MM.1S (cell line): ENCODE results near the gene VPS25.

ENCODE experiments used
- DNase-seq: peaks from one replicate; pipeline ENCODE4 v3.0.0-alpha.2; 2015
- H2AFZ ChIP-seq: fragments of 300-600 bp; sonication (generic); 2 replicates; pipeline ENCODE4 v1.6.0; 2016; ENCODE audit warnings: antibody characterized with exemption, low read length
- H3F3A ChIP-seq: fragments of 300-600 bp; sonication (generic); 2 replicates; pipeline ENCODE4 v1.6.1; 2016; ENCODE audit warnings: mild to moderate bottlenecking, antibody characterized with exemption, low read length, moderate library complexity, mixed read lengths; ENCODE audit not compliant: insufficient read depth
- H3K27ac ChIP-seq: fragments of 300-600 bp; sonication (generic); 2 replicates; pipeline ENCODE4 v1.5.1; 2016; ENCODE audit warnings: mild to moderate bottlenecking, low read length
- H3K27me3 ChIP-seq: fragments of 300-600 bp; sonication (generic); replicated peaks from 2 replicates; pipeline ENCODE4 v1.6.0; 2016; ENCODE audit warnings: low read length; ENCODE audit not compliant: insufficient read depth
- H3K36me3 ChIP-seq: fragments of 300-600 bp; sonication (generic); replicated peaks from 2 replicates; pipeline ENCODE4 v1.6.1; 2016; ENCODE audit warnings: mild to moderate bottlenecking, low read length, mixed read lengths; ENCODE audit not compliant: insufficient read depth
- H3K4me1 ChIP-seq: fragments of 300-600 bp; sonication (generic); 2 replicates; pipeline ENCODE4 v1.6.1; 2016; ENCODE audit warnings: low read length, mixed read lengths
- H3K4me2 ChIP-seq: fragments of 300-600 bp; sonication (generic); 2 replicates; pipeline ENCODE4 v1.6.0; 2016; ENCODE audit warnings: low read depth, low read length
- H3K4me3 ChIP-seq: fragments of 300-600 bp; sonication (generic); 2 replicates; pipeline ENCODE4 v1.5.1; 2016; ENCODE audit warnings: low read length, mixed read lengths
- H3K79me2 ChIP-seq: fragments of 300-600 bp; sonication (generic); 2 replicates; pipeline ENCODE4 v1.6.1; 2016; ENCODE audit warnings: mixed run types, low read length, mixed read lengths
- H3K9ac ChIP-seq: fragments of 300-600 bp; sonication (generic); 2 replicates; pipeline ENCODE4 v1.6.1; 2016; ENCODE audit warnings: low read length, mixed read lengths
- H3K9me2 ChIP-seq: fragments of 300-600 bp; sonication (generic); replicated peaks from 2 replicates; pipeline ENCODE4 v1.6.1; 2016; ENCODE audit warnings: mild to moderate bottlenecking, low read length, mixed read lengths; ENCODE audit not compliant: insufficient read depth
- H3K9me3 ChIP-seq: fragments of 300-600 bp; sonication (generic); replicated peaks from 2 replicates; pipeline ENCODE4 v1.6.1; 2016; ENCODE audit warnings: mild to moderate bottlenecking, low read length, mixed read lengths; ENCODE audit not compliant: insufficient read depth
- H4K20me1 ChIP-seq: fragments of 300-600 bp; sonication (generic); 2 replicates; pipeline ENCODE4 v1.6.1; 2016; ENCODE audit warnings: mild to moderate bottlenecking, low read length, moderate library complexity, mixed read lengths; ENCODE audit not compliant: insufficient read depth
- EZH2 ChIP-seq: fragments of 300-600 bp; sonication (generic); optimal IDR thresholded peaks from 2 replicates; pipeline ENCODE3; 2017; ENCODE audit warnings: low read depth, mild to moderate bottlenecking, antibody characterized with exemption, low read length, mixed read lengths
- EZH2phosphoT487 ChIP-seq: fragments of 300-600 bp; sonication (generic); IDR thresholded peaks from 2 replicates; pipeline ENCODE4 v1.6.1; 2018; ENCODE audit warnings: antibody characterized with exemption, low read length
- TF ChIP-seq, protein P1 (sequence below): fragments of 300-600 bp; sonication (generic); IDR thresholded peaks from 2 replicates; pipeline ENCODE4 v1.5.1; 2016; ENCODE audit warnings: antibody characterized with exemption, low read length, mixed read lengths

The VPS25 gene

DNA sequence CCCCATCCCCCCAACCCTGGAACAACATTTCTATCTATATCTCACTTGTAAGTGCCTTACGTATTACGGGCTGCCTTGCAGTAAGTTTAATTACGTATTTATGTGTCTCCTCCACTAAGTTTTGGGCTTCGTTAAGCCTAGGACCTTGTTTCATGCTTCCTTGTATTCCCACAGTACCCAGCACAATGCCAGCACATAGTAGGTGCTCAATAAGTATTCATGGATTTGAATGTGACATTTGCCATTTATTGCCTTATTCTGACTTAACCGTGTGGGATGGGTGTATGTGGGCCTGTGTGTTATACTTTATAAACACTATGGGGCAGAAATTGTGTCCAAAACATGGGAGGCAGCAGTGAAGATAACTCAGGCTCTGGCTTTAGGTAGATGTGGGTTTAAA is 19.3 kb downstream of the VPS25 start:
- TF ChIP-seq, protein P1, sequence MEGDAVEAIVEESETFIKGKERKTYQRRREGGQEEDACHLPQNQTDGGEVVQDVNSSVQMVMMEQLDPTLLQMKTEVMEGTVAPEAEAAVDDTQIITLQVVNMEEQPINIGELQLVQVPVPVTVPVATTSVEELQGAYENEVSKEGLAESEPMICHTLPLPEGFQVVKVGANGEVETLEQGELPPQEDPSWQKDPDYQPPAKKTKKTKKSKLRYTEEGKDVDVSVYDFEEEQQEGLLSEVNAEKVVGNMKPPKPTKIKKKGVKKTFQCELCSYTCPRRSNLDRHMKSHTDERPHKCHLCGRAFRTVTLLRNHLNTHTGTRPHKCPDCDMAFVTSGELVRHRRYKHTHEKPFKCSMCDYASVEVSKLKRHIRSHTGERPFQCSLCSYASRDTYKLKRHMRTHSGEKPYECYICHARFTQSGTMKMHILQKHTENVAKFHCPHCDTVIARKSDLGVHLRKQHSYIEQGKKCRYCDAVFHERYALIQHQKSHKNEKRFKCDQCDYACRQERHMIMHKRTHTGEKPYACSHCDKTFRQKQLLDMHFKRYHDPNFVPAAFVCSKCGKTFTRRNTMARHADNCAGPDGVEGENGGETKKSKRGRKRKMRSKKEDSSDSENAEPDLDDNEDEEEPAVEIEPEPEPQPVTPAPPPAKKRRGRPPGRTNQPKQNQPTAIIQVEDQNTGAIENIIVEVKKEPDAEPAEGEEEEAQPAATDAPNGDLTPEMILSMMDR: no peak
- TF ChIP-seq EZH2 (no peak), EZH2phosphoT487 (no peak)
- no peak overlapping the region for H3K27ac ChIP-seq

DNA sequence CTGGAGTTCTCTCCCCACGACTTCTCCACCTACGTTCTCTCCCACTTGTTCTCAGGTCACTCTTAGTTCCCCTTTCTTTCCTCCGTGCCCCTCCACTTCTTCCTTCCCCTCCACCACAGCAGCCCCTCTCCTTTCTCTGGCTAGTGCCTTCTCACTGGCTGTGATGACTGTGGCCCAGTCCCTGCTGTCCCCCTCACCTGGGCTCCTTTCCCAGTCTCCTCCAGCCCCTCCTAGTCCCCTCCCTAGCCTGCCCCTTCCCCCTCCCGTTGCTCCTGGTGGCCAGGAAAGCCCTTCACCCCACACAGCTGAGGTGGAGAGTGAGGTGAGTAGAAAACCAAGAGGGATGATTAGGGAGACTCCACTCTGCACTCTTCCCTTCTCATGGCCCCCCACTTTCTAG is 21.8 kb downstream of the VPS25 start:
- Histone ChIP-seq H3K36me3 (no peaks in the 10 kb centered on the region), H3K4me3 (no peak overlapping the region), H4K20me1 (no peaks in the 10 kb centered on the region), H3K9ac (no peak overlapping the region), H2AFZ (no peak overlapping the region), H3K9me3 (no peaks in the 10 kb centered on the region), H3K4me1 (peaks cover 8% of the 10 kb centered on the region; the same call in 1 of the 2 replicates), H3K27ac (no peak overlapping the region), H3K27me3 (no peaks in the 10 kb centered on the region; the same call in 1 of the 2 replicates), H3F3A (no peaks in the 10 kb centered on the region), H3K9me2 (no peaks in the 10 kb centered on the region), H3K4me2 (no peak overlapping the region), H3K79me2 (peaks cover 17% of the 10 kb centered on the region)
- no peak for DNase-seq
- TF ChIP-seq EZH2 (no peak), EZH2phosphoT487 (no peak)
- TF ChIP-seq, protein P1: no peak

More for the DNA sequence above, 19.3 kb downstream of the VPS25 start:
- H3K36me3 ChIP-seq: no peaks in the 10 kb centered on the region
- peaks cover 4% of the 10 kb centered on the region; the same call in 1 of the 2 replicates for H3K4me1 ChIP-seq
- no peaks in the 10 kb centered on the region for H3K9me3 ChIP-seq
- H4K20me1 ChIP-seq: no peaks in the 10 kb centered on the region
- H3K27me3 ChIP-seq: peaks cover 10% of the 10 kb centered on the region; the same call in 1 of the 2 replicates
- no peak overlapping the region for H3K9ac ChIP-seq
- peaks cover 7% of the 10 kb centered on the region for H3K79me2 ChIP-seq
- H3K9me2 ChIP-seq: no peaks in the 10 kb centered on the region
- DNase-seq: no peak
- no peak overlapping the region for H3K4me3 ChIP-seq
- no peak overlapping the region for H3K4me2 ChIP-seq
- H3F3A ChIP-seq: no peaks in the 10 kb centered on the region
- H2AFZ ChIP-seq: no peak overlapping the region

DNA sequence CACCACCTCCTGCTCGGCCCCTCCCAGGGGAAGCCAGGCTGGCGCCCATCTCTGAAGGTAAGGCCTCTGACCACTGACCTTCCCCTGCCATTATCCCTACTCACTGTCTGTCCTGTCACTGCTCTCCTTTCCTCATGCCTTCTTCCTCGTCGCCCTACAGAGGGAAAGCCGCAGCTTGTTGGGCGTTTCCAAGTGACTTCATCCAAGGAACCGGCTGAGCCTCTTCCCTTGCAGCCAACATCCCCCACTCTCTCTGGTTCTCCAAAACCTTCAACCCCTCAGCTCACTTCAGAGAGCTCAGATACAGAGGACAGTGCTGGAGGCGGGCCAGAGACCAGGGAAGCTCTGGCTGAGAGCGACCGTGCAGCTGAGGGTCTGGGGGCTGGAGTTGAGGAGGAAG is 22.2 kb downstream of the VPS25 start:
- Histone ChIP-seq H4K20me1 (no peaks in the 10 kb centered on the region), H3K9me3 (no peaks in the 10 kb centered on the region), H3F3A (no peaks in the 10 kb centered on the region), H3K36me3 (no peaks in the 10 kb centered on the region), H2AFZ (no peak overlapping the region), H3K79me2 (peaks cover 17% of the 10 kb centered on the region), H3K4me2 (no peak overlapping the region), H3K27me3 (no peaks in the 10 kb centered on the region; the same call in 1 of the 2 replicates), H3K9me2 (no peaks in the 10 kb centered on the region), H3K9ac (no peak overlapping the region), H3K4me1 (peaks cover 8% of the 10 kb centered on the region; the same call in 1 of the 2 replicates), H3K4me3 (no peak overlapping the region), H3K27ac (no peak overlapping the region)
- no peak for DNase-seq
- TF ChIP-seq EZH2: no peak

DNA sequence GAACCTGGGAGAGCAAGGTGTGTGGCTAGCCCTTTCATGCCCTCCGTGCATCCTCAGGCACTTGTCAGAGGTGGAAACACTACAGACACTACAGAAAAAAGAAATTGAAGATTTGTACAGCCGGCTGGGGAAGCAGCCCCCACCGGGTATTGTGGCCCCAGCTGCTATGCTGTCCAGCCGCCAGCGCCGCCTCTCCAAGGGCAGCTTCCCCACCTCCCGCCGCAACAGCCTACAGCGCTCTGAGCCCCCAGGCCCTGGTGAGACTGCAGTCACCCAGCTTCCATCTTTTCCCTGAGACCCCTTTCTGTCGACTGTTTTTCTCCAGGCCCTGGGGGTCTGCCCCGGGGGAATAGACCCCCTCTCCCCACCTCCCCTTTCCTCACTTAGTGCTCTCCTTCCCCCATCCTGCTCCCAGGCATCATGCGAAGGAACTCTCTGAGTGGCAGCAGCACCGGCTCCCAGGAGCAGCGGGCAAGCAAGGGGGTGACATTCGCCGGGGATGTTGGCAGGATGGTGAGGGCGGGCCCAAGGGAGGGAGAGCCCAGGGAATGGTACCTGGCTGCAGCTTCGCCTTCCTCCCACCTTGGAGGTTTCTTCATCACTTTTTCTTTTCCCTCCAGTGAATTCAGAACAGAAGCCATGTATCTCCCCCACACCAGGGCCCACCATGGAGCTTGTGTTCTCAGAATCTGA is 23.0 kb downstream of the VPS25 start:
- DNase-seq: no peak
- TF ChIP-seq, protein P1: no peak
- no peak for TF ChIP-seq EZH2
- TF ChIP-seq EZH2phosphoT487: no peak
- H3K4me1 ChIP-seq: peaks cover 8% of the 10 kb centered on the region; the same call in 1 of the 2 replicates
- no peaks in the 10 kb centered on the region for H3K9me3 ChIP-seq
- no peak overlapping the region for H3K27ac ChIP-seq
- peaks cover 17% of the 10 kb centered on the region for H3K79me2 ChIP-seq
- no peaks in the 10 kb centered on the region for H3F3A ChIP-seq
- H3K9ac ChIP-seq: no peak overlapping the region
- no peaks in the 10 kb centered on the region for H3K36me3 ChIP-seq
- H3K4me3 ChIP-seq: no peak overlapping the region
- no peaks in the 10 kb centered on the region for H3K27me3 ChIP-seq
- H2AFZ ChIP-seq: no peak overlapping the region
- no peaks in the 10 kb centered on the region for H4K20me1 ChIP-seq
- H3K9me2 ChIP-seq: no peaks in the 10 kb centered on the region
- H3K4me2 ChIP-seq: no peak overlapping the region
